ENCODE results near the gene RABL2A. TPM values are rescaled to one million over a fixed set of nuclear protein-coding genes. Genes with fewer than 3 reads are reported as not detected.
A peak's percentile ranks its signal among the peaks of the same experiment; 100 is the strongest.
"Not testable (repeated sequence)": the region's sequence is repeated elsewhere in the genome, so short reads cannot be mapped to it uniquely, and the experiment has no call there.

Gene RABL2A
- total RNA-seq: 7.5 TPM
- 18.3 TPM for polyA plus RNA-seq
- long read RNA-seq, donor 1: 0 reads
- long read RNA-seq, donor 2, partial matches to known transcripts: 0 of 5 reads
- long read RNA-seq, donor 2, other reads (novel, unspliced or antisense): 0 of 5 reads
- long read RNA-seq, donor 3, partial matches to known transcripts: 0 of 4 reads
- long read RNA-seq, donor 3, other reads (novel, unspliced or antisense): 0 of 4 reads
- long read RNA-seq, donor 4, partial matches to known transcripts: 0 of 5 reads
- long read RNA-seq, donor 4, other reads (novel, unspliced or antisense): 0 of 5 reads
- long read RNA-seq, donor 5, partial matches to known transcripts: 0 of 2 reads
- long read RNA-seq, donor 5, other reads (novel, unspliced or antisense): 0 of 2 reads
- long read RNA-seq, donor 6, partial matches to known transcripts: 0 of 1 reads
- long read RNA-seq, donor 6, other reads (novel, unspliced or antisense): 0 of 1 reads
- long read RNA-seq, donor 7, partial matches to known transcripts: 0 of 1 reads
- long read RNA-seq, donor 7, other reads (novel, unspliced or antisense): 0 of 1 reads
- long read RNA-seq, donor 8: 0 reads
- long read RNA-seq, donor 9, partial matches to known transcripts: 0 of 2 reads
- long read RNA-seq, donor 9, other reads (novel, unspliced or antisense): 0 of 2 reads
- long read RNA-seq, donor 10, partial matches to known transcripts: 0 of 2 reads
- long read RNA-seq, donor 10, other reads (novel, unspliced or antisense): 0 of 2 reads

- peak; percentile 8 to 85 (median 72) for DNase-seq (ENCODE audit: low read depth in 6 of 9, low spot score in 9 of 9)
- H3K27ac ChIP-seq (ENCODE audit: low read depth in 1 of 2, low read length in 1 of 2): peak within 1 kb of the TSS; percentile 6 to 31
- not testable (repeated sequence) for H3K36me3 ChIP-seq (ENCODE audit: control insufficient read depth in 2 of 2, insufficient read depth in 2 of 2, low read length in 1 of 2)
Observed at GRCh38 chr2:113626616-113627330, at the start of gene RABL2A. Gene RABL2A, plus strand, starts transcription at chr2:113627266. Its CDS starts 1,341 bp downstream, at chr2:113628607.

GRCh38 chr2:113578508-113578907 is 48.6 kb upstream of the RABL2A start:
- not testable (repeated sequence) for H3K9me3 ChIP-seq (ENCODE audit: control insufficient read depth in 2 of 2, insufficient read depth in 1 of 2, low read length in 1 of 2)
- 81% methylated on average over 4 of the region's 5 CpGs for WGBS

More at GRCh38 chr2:113626616-113627330, at the start of gene RABL2A:
- H3K4me1 ChIP-seq (ENCODE audit: control insufficient read depth in 2 of 2, insufficient read depth in 2 of 2, low read length in 2 of 2); H3K27me3 ChIP-seq (ENCODE audit: control insufficient read depth in 2 of 2, insufficient read depth in 1 of 2, low read length in 1 of 2); H3K9me3 ChIP-seq (ENCODE audit: control insufficient read depth in 2 of 2, insufficient read depth in 1 of 2, low read length in 1 of 2): not testable (repeated sequence)
- WGBS: under 1% methylated on average over 46 of the region's 51 CpGs
- peak within 1 kb of the TSS; percentile 44 to 46 for H3K4me3 ChIP-seq (ENCODE audit: low read length in 2 of 2)

GRCh38 chr2:113582473-113582872 is 44.6 kb upstream of the RABL2A start:
- H3K4me3 ChIP-seq (ENCODE audit: low read length in 2 of 2); H3K36me3 ChIP-seq (ENCODE audit: control insufficient read depth in 2 of 2, insufficient read depth in 2 of 2, low read length in 1 of 2); H3K27me3 ChIP-seq (ENCODE audit: control insufficient read depth in 2 of 2, insufficient read depth in 1 of 2, low read length in 1 of 2); H3K9me3 ChIP-seq (ENCODE audit: control insufficient read depth in 2 of 2, insufficient read depth in 1 of 2, low read length in 1 of 2); DNase-seq (ENCODE audit: low read depth in 6 of 9, low spot score in 9 of 9); H3K4me1 ChIP-seq (ENCODE audit: control insufficient read depth in 2 of 2, insufficient read depth in 2 of 2, low read length in 2 of 2); H3K27ac ChIP-seq (ENCODE audit: low read depth in 1 of 2, low read length in 1 of 2): not testable (repeated sequence)
- WGBS: 92% methylated on average over 3 of the region's 3 CpGs

More at GRCh38 chr2:113578508-113578907, 48.6 kb upstream of the RABL2A start:
- H3K27ac ChIP-seq (ENCODE audit: low read depth in 1 of 2, low read length in 1 of 2); H3K4me1 ChIP-seq (ENCODE audit: control insufficient read depth in 2 of 2, insufficient read depth in 2 of 2, low read length in 2 of 2); H3K27me3 ChIP-seq (ENCODE audit: control insufficient read depth in 2 of 2, insufficient read depth in 1 of 2, low read length in 1 of 2); DNase-seq (ENCODE audit: low read depth in 6 of 9, low spot score in 9 of 9); H3K36me3 ChIP-seq (ENCODE audit: control insufficient read depth in 2 of 2, insufficient read depth in 2 of 2, low read length in 1 of 2); H3K4me3 ChIP-seq (ENCODE audit: low read length in 2 of 2): not testable (repeated sequence)

- not testable (repeated sequence) for H3K9me3 ChIP-seq (ENCODE audit: control insufficient read depth in 2 of 2, insufficient read depth in 1 of 2, low read length in 1 of 2); H3K36me3 ChIP-seq (ENCODE audit: control insufficient read depth in 2 of 2, insufficient read depth in 2 of 2, low read length in 1 of 2); H3K4me1 ChIP-seq (ENCODE audit: control insufficient read depth in 2 of 2, insufficient read depth in 2 of 2, low read length in 2 of 2); H3K27me3 ChIP-seq (ENCODE audit: control insufficient read depth in 2 of 2, insufficient read depth in 1 of 2, low read length in 1 of 2)
- 1% methylated on average over 58 of the region's 63 CpGs for WGBS
- peak overlapping the region; percentile 60 to 62 for H3K4me3 ChIP-seq (ENCODE audit: low read length in 2 of 2)
- DNase-seq (ENCODE audit: low read depth in 6 of 9, low spot score in 9 of 9): peak in 8 of 9 donors; percentile 68 to 92 (median 83)
- peak overlapping the region; percentile 67 to 82 for H3K27ac ChIP-seq (ENCODE audit: low read depth in 1 of 2, low read length in 1 of 2)
Observed at GRCh38 chr2:113583521-113584225, 43.4 kb upstream of the RABL2A start.

GRCh38 chr2:113584311-113585092 is 42.6 kb upstream of the RABL2A start:
- peak overlapping the region in 1 of 2 donors; percentile 43 for H3K27ac ChIP-seq (ENCODE audit: low read depth in 1 of 2, low read length in 1 of 2)
- H3K36me3 ChIP-seq (ENCODE audit: control insufficient read depth in 2 of 2, insufficient read depth in 2 of 2, low read length in 1 of 2); H3K4me1 ChIP-seq (ENCODE audit: control insufficient read depth in 2 of 2, insufficient read depth in 2 of 2, low read length in 2 of 2); H3K27me3 ChIP-seq (ENCODE audit: control insufficient read depth in 2 of 2, insufficient read depth in 1 of 2, low read length in 1 of 2); H3K9me3 ChIP-seq (ENCODE audit: control insufficient read depth in 2 of 2, insufficient read depth in 1 of 2, low read length in 1 of 2): not testable (repeated sequence)
- peak in 1 of 9 donors; percentile 52 for DNase-seq (ENCODE audit: low read depth in 6 of 9, low spot score in 9 of 9)
- WGBS: 5% methylated on average over 25 of the region's 47 CpGs
- H3K4me3 ChIP-seq (ENCODE audit: low read length in 2 of 2): peak overlapping the region; percentile 60 to 62

- not testable (repeated sequence) for H3K4me1 ChIP-seq (ENCODE audit: control insufficient read depth in 2 of 2, insufficient read depth in 2 of 2, low read length in 2 of 2); H3K9me3 ChIP-seq (ENCODE audit: control insufficient read depth in 2 of 2, insufficient read depth in 1 of 2, low read length in 1 of 2); H3K27ac ChIP-seq (ENCODE audit: low read depth in 1 of 2, low read length in 1 of 2); H3K27me3 ChIP-seq (ENCODE audit: control insufficient read depth in 2 of 2, insufficient read depth in 1 of 2, low read length in 1 of 2); H3K4me3 ChIP-seq (ENCODE audit: low read length in 2 of 2); H3K36me3 ChIP-seq (ENCODE audit: control insufficient read depth in 2 of 2, insufficient read depth in 2 of 2, low read length in 1 of 2)
- DNase-seq (ENCODE audit: low read depth in 6 of 9, low spot score in 9 of 9): peak in 4 of 9 donors; percentile 50 to 67 (median 58)
- WGBS: 57% methylated on average over 3 of the region's 3 CpGs
Observed at GRCh38 chr2:113587201-113587600, 39.9 kb upstream of the RABL2A start.

- WGBS: 87% methylated on average over 5 of the region's 7 CpGs
- not testable (repeated sequence) for H3K4me1 ChIP-seq (ENCODE audit: control insufficient read depth in 2 of 2, insufficient read depth in 2 of 2, low read length in 2 of 2); H3K27ac ChIP-seq (ENCODE audit: low read depth in 1 of 2, low read length in 1 of 2); H3K27me3 ChIP-seq (ENCODE audit: control insufficient read depth in 2 of 2, insufficient read depth in 1 of 2, low read length in 1 of 2); H3K4me3 ChIP-seq (ENCODE audit: low read length in 2 of 2); H3K36me3 ChIP-seq (ENCODE audit: control insufficient read depth in 2 of 2, insufficient read depth in 2 of 2, low read length in 1 of 2); H3K9me3 ChIP-seq (ENCODE audit: control insufficient read depth in 2 of 2, insufficient read depth in 1 of 2, low read length in 1 of 2); DNase-seq (ENCODE audit: low read depth in 6 of 9, low spot score in 9 of 9)
Observed at GRCh38 chr2:113589591-113589990, 37.5 kb upstream of the RABL2A start.

GRCh38 chr2:113591926-113592325 is 35.1 kb upstream of the RABL2A start:
- not testable (repeated sequence) for H3K36me3 ChIP-seq (ENCODE audit: control insufficient read depth in 2 of 2, insufficient read depth in 2 of 2, low read length in 1 of 2); H3K27ac ChIP-seq (ENCODE audit: low read depth in 1 of 2, low read length in 1 of 2); H3K9me3 ChIP-seq (ENCODE audit: control insufficient read depth in 2 of 2, insufficient read depth in 1 of 2, low read length in 1 of 2); H3K4me3 ChIP-seq (ENCODE audit: low read length in 2 of 2); H3K27me3 ChIP-seq (ENCODE audit: control insufficient read depth in 2 of 2, insufficient read depth in 1 of 2, low read length in 1 of 2); H3K4me1 ChIP-seq (ENCODE audit: control insufficient read depth in 2 of 2, insufficient read depth in 2 of 2, low read length in 2 of 2)
- WGBS: 67% methylated on average over 6 of the region's 9 CpGs
- peak in 1 of 9 donors; percentile 22 for DNase-seq (ENCODE audit: low read depth in 6 of 9, low spot score in 9 of 9)
